ENCODE results near the gene ENOX1.

GRCh38 chr13:43631106-43631505 is 155.7 kb downstream of the ENOX1 start:
- no peak for TF ChIP-seq CTCF (IDR thresholded peaks at IDR 0.05)
- no peak for TF ChIP-seq POLR2A (IDR thresholded peaks at IDR 0.05)

Measured in testis (tissue), 2 donors.